Metanephros (tissue), 2 donors: ENCODE measurements around the gene DEFB116. TPM values are rescaled to one million over a fixed set of nuclear protein-coding genes. Genes with fewer than 3 reads are reported as not detected.

Experiments
- small RNA-seq: library from RNA; depleted of rRNA; stranded (forward); fragments of <200 nt; gene quantifications from one replicate; pipeline ENCODE3, GENCODE V24; 2014; ENCODE audit warnings: low replicate concordance
- total RNA-seq: library from RNA; depleted of rRNA; stranded (reverse); fragments of >200 nt; gene quantifications from one replicate; pipeline ENCODE4 v1.2.3, GENCODE V29; 2014

Gene DEFB116, protein sequence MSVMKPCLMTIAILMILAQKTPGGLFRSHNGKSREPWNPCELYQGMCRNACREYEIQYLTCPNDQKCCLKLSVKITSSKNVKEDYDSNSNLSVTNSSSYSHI
- not detected for total RNA-seq

DNA sequence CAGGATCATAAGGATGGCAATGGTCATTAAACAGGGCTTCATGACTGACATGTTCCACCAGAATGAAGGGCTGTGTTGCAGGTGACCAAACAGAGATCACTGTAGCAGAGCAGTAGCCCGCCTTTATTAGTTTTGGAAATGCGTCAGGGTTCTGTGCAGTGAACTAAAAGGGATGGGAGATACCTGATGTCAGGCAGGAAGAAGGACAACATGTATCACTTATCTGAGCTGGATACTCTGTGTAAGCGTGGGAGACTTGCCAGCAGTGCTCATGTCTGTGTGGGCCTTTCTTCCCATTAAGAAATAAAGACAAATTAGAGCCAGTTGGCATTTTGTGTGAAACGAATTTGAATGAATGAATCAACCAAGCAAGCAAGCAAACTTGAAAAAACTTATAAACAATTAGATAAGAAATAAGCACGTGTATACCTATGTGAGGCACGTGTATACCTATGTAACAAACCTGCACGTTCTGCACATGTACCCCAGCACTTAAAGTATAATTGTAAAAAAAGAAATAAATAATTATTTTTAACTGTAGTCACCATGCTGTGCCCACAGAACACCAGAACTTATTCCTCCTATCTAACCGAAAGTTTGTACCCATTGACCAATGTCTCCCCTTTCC is at the start of gene DEFB116:
Gene DEFB116 (minus strand): TSS at position 51 of the 628 bp plus-strand sequence. CDS start 0 bp downstream, at position 51.

DNA sequence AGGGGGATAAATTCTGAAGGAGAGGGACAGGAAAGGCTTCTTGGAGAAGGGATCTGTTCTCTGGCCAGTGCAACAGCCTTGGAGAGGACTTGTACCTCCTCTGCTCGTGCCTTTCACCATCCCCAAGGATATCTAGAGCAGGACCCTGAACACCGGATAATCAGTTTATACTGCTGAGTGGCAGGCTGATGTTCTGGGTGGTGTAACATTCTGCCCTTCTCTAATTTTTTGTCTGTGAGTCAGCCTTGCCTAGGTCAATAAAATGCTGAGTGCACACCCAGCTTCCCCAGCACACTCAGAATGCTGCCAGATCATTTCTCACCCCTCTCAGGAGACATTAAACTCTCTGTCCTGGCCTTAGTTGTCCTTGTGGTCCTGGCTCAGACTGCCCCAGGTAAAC is 51.0 kb downstream of the DEFB116 start, which contains the start of gene DEFB115:
Gene DEFB115 (plus strand): TSS at position 301 of the 400 bp plus-strand sequence. CDS start 0 bp downstream, at position 301.

Small RNAs within 50 kb of the gene (small RNA-seq; reads per million reads assigned to genes)
- not detected for gene RNA5SP480

Other genes starting within 250 kb of the DEFB116 start
- not detected for gene DEFB115, start 50.9 kb downstream of the DEFB116 start, total RNA-seq
- gene DEFB118, start 60.0 kb upstream of the DEFB116 start, total RNA-seq, result not detected
- not detected for gene DEFB119, start 82.0 kb upstream of the DEFB116 start, total RNA-seq
- not detected for gene DEFB121, start 97.6 kb upstream of the DEFB116 start, total RNA-seq
- gene DEFB123, start 132.0 kb upstream of the DEFB116 start, total RNA-seq, result not detected
- not detected for gene DEFB124, start 166.5 kb upstream of the DEFB116 start, total RNA-seq
- gene REM1, start 166.7 kb upstream of the DEFB116 start, total RNA-seq, result 2.8 TPM
- gene HM13, start 205.9 kb upstream of the DEFB116 start, total RNA-seq, result 79.2 TPM